Measurements from ENCODE around the gene CREB3L4. TPM values are rescaled to one million over a fixed set of nuclear protein-coding genes. Genes with fewer than 3 reads are reported as not detected.

CREB3L4 gene
- total and polyA plus RNA-seq, 7 donors = 3.7 to 12.6 (median 5.3) TPM

DNA sequence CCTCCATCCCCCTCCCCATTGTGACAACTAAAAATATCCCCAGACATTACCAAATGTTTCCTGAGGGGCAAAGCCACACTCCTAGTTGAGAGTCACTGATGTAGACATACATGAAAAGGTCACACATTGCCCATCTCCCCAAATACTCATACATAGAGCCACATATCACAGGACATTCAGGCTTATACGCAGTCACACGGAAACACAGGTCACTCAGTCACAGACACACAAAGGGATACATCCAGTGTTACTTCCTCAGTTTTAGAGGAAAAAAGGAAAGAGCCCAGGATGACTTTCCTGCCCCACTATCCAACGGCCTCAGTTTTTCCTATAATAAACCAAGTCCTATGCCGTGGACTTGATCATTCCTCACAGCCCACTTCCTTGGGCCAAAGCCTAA lies 6.3 kb upstream of the CREB3L4 start:
- Histone ChIP-seq H3K4me3 (peak overlapping the region; percentile 75), H3K36me3 (ENCODE audit: insufficient read depth in 1 of 2, low read depth in 1 of 2) (peaks cover 4 to 22% of the 10 kb centered on the region in 2 donors), H3K27me3 (ENCODE audit: insufficient read depth in 3 of 3, low read length in 2 of 3) (no peaks in the 10 kb centered on the region), H3K4me1 (peaks cover 55% of the 10 kb centered on the region), H3K27ac (peak overlapping the region; percentile 90), H3K9me3 (no peaks in the 10 kb centered on the region)
- TF ChIP-seq, protein P1, sequence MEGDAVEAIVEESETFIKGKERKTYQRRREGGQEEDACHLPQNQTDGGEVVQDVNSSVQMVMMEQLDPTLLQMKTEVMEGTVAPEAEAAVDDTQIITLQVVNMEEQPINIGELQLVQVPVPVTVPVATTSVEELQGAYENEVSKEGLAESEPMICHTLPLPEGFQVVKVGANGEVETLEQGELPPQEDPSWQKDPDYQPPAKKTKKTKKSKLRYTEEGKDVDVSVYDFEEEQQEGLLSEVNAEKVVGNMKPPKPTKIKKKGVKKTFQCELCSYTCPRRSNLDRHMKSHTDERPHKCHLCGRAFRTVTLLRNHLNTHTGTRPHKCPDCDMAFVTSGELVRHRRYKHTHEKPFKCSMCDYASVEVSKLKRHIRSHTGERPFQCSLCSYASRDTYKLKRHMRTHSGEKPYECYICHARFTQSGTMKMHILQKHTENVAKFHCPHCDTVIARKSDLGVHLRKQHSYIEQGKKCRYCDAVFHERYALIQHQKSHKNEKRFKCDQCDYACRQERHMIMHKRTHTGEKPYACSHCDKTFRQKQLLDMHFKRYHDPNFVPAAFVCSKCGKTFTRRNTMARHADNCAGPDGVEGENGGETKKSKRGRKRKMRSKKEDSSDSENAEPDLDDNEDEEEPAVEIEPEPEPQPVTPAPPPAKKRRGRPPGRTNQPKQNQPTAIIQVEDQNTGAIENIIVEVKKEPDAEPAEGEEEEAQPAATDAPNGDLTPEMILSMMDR (IDR thresholded peaks at IDR 0.05) = no peak
- WGBS, 3 donors = 76 to 80% (median 78%) methylated on average over 4 of the region's 4 CpGs
- DNase-seq = no peak
- intact Hi-C loops (cut with DNase I) = no loop called here
- no peak for ATAC-seq

DNA sequence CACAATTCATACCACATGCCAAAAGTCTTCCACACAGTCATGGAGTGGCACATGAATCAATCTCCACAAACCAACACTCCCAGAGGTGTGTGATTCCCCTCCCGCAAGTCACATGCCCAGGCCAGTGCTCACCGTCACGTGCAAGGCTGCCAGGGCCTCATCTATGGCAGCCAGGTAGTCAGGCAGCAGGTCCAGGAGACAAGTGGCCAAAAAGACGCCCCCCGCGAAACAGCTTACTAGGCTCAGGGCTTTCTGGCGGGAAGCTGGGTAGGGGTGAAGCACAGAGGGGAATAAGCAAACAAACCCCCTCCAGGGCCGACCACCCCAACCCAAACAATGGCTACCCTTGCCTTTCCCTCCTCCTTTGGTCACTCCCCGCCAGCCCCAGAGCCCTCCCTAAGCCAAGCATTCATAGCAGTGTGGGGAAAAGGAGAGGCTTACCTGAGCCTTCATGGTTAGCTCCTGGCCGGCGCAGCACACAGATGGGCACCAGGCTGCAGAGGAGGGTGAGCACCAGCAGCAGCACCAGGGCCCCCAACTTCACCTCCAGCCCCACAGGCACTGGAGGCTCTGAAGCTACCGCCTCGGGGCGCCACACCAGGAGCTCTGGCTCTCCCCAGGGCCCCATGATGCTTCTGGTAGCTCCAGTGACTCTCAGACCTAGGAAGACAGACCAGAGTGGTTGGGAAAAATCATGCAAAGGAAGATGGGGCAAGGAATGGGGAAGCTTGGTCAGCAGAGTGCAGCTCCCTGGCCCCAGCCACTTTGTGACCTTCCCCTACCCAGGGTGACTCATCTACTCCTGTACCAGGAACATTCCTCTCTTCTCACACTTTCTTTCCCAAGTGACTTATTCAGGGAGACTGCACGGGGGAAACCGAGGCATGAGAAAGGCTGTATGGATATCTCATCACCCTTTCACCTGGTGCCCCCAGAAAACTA lies 5.3 kb upstream of the CREB3L4 start:
- DNase-seq (peak; percentile 60 to 78), ATAC-seq (peak; percentile 15 to 51 (median 40))
- Histone ChIP-seq H3K4me3 (peak overlapping the region; percentile 75), H3K36me3 (ENCODE audit: insufficient read depth in 1 of 2, low read depth in 1 of 2) (peaks cover 4 to 22% of the 10 kb centered on the region in 2 donors), H3K9me3 (no peaks in the 10 kb centered on the region), H3K27ac (peak overlapping the region; percentile 90), H3K27me3 (ENCODE audit: insufficient read depth in 3 of 3, low read length in 2 of 3) (no peaks in the 10 kb centered on the region), H3K4me1 (peaks cover 49% of the 10 kb centered on the region)
- 40 to 42% (median 41%) methylated on average over 14 to 16 of the region's 16 CpGs for WGBS, 3 donors
- TF ChIP-seq, protein P1 (IDR thresholded peaks at IDR 0.05) = no peak
- intact Hi-C loops (cut with DNase I) = no loop called here

DNA sequence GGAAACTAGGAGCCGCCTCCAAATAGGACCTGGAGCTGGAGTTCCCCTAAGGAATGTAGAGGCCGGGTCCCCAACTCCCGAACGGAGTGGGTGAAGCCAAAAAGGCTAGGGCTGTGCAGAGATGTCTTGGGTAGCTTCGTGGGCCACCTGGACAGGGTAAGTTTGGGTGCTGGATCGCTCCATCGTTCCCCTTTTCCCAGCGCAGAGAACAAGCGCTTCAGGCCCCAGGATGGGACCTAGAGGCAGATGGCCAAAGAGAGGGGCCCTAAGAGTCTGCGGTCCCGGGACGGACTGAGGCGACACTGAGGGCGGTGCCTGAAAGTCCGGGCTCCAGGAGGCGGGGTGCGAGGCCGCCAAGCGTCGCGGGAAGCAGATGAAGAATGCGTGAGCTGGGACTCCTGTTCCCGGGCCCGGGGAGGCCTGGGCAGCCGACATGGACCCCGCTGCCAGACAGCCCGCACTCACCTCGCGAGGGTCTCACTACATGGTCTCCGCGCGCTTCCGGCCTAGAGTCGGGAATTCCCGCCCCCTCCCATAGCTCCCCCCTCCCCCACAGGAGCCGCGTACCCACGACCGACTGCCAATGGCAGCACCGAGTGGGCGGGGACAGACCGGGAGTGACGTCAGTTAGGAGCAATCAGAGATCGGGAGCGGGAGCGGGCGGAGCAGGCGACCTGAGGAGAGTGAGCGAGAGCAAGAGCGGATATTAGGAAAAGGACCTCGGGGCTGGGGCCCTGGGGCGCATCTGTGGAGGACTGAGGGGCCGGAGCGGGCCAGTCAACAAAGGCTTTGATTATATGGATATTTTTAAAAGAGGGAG lies 4.5 kb upstream of the CREB3L4 start, which contains the start of gene SLC39A1:
TSS of gene SLC39A1 (minus strand) at position 508 of the 820 bp plus-strand sequence. CDS start 822 bp downstream, outside the sequence.
- H3K9me3 ChIP-seq = no peaks in the 10 kb centered on the region
- peak; percentile 98 to 99 for DNase-seq
- ATAC-seq = peak; percentile 76 to 80 (median 79)
- H3K27ac ChIP-seq = peak within 1 kb of the TSS; percentile 90
- H3K4me3 ChIP-seq = peak within 1 kb of the TSS; percentile 75
- peaks cover 4 to 22% of the 10 kb centered on the region in 2 donors for H3K36me3 ChIP-seq (ENCODE audit: insufficient read depth in 1 of 2, low read depth in 1 of 2)
- 0 to 1% (median 1%) methylated on average over 51 to 54 of the region's 54 CpGs for WGBS, 3 donors
- H3K27me3 ChIP-seq (ENCODE audit: insufficient read depth in 3 of 3, low read length in 2 of 3) = no peaks in the 10 kb centered on the region
- H3K4me1 ChIP-seq = peaks cover 47% of the 10 kb centered on the region
- intact Hi-C loops (cut with DNase I) = no loop called here
- TF ChIP-seq, protein P1 (IDR thresholded peaks at IDR 0.05) = no peak

DNA sequence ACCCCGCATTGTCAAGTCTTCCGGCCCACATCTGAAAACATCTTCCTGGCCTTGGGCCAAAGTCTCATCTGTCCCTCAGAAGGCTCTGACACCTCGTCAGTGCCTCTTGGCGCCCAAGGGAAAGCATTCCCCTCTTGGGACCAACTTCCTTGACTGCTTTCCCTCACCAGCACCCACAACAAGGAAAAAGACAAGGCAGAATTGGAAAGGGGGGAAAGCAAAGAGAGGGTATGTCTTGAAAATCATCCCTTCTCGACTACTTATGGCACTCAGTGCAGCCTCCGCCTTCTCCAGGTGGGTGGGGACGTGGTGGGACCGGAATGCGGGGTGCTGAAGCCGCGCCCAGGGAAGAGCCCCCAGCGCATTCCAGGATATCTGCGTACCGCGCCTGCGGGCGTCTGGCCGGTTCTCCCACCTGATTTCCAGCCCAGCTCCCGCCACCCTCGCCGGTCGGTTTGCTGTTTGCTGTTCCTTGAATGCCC lies 3.8 kb upstream of the CREB3L4 start:
- DNase-seq = peak; percentile 39 to 55
- intact Hi-C loops (cut with DNase I) = no loop called here
- H3K36me3 ChIP-seq (ENCODE audit: insufficient read depth in 1 of 2, low read depth in 1 of 2) = peaks cover 4 to 22% of the 10 kb centered on the region in 2 donors
- no peaks in the 10 kb centered on the region for H3K9me3 ChIP-seq
- TF ChIP-seq, protein P1 (IDR thresholded peaks at IDR 0.05) = no peak
- H3K27ac ChIP-seq = peak overlapping the region; percentile 90
- H3K4me1 ChIP-seq = peaks cover 47% of the 10 kb centered on the region
- H3K27me3 ChIP-seq (ENCODE audit: insufficient read depth in 3 of 3, low read length in 2 of 3) = no peaks in the 10 kb centered on the region
- peak in 3 of 4 donors; percentile 0 to 1 (median 1) for ATAC-seq
- H3K4me3 ChIP-seq = peak overlapping the region; percentile 75
- WGBS, 3 donors = 2 to 4% (median 3%) methylated on average over 22 of the region's 22 CpGs

Data from psoas muscle (tissue), 8 donors.